Heart left ventricle (tissue), 16 donors: ENCODE data around the gene DLD. TPM values are rescaled to one million over a fixed set of nuclear protein-coding genes. Genes with fewer than 3 reads are reported as not detected.

Source experiments
- ATAC-seq, 4 donors: fragments of 200-7000 bp; cut with Tn5 transposase; one replicate each; pipeline ENCODE4 v1.9.1; 2020 to 2022; ENCODE audit warnings: moderate library complexity in 4 of 4, mild to moderate bottlenecking in 3 of 4, moderate number of reproducible peaks in 1 of 4
- DNase-seq, 5 donors: peaks; one replicate each; pipeline ENCODE4 v3.0.0-alpha.2; 2020
- H3K27ac ChIP-seq, 12 donors: fragments of 200-600 bp; sonication (generic) in 4 of 12; one replicate each; pipeline versions ENCODE4 v1.5.0 to v1.8.0; 2016 to 2022; ENCODE audit warnings: mild to moderate bottlenecking in 2 of 12
- H3K27me3 ChIP-seq, 9 donors: fragments of 200-600 bp; sonication (generic) in 2 of 9; one replicate each; pipeline versions ENCODE4 v1.5.1 to v1.8.0; 2016 to 2022; ENCODE audit warnings: mild to moderate bottlenecking in 3 of 9
- H3K36me3 ChIP-seq, 9 donors: fragments of 200-600 bp; sonication (generic) in 2 of 9; one replicate each; pipeline versions ENCODE4 v1.5.0 to v1.8.0; 2018 to 2022; ENCODE audit warnings: mild to moderate bottlenecking in 2 of 9
- H3K4me1 ChIP-seq, 12 donors: fragments of 200-600 bp; sonication (generic) in 4 of 12; one replicate each; pipeline versions ENCODE4 v1.5.0 to v1.8.0; 2016 to 2022; ENCODE audit warnings: mild to moderate bottlenecking in 3 of 12
- H3K4me3 ChIP-seq, 12 donors: fragments of 200-600 bp; sonication (generic) in 4 of 12; one replicate each; pipeline versions ENCODE4 v1.5.0 to v1.8.0; 2017 to 2022; ENCODE audit warnings: mild to moderate bottlenecking in 9 of 12, moderate library complexity in 4 of 12
- H3K9me3 ChIP-seq, 12 donors: fragments of 200-600 bp; sonication (generic) in 4 of 12; one replicate each; pipeline versions ENCODE4 v1.5.0 to v1.8.0; 2016 to 2022; ENCODE audit warnings: mild to moderate bottlenecking in 1 of 12
- POLR2A ChIP-seq, 2 donors: fragments of 450-650 bp; IDR thresholded peaks; one replicate each; pipeline ENCODE4 v1.6.1; 2017; ENCODE audit warnings: antibody characterized with exemption in 2 of 2, mild to moderate bottlenecking in 2 of 2, moderate library complexity in 2 of 2
- WGBS, 4 donors: extraction: QIAGEN DNeasy Blood & Tissue Kit in 2 of 4; methylation state at CpG; one replicate each; pipeline versions ENCODE4 v1.1.5 to v1.1.7; 2013 to 2018; 5-methylcytosine and 5-hydroxymethylcytosine counted together
- intact Hi-C, 10 donors: fragments of 100-400 bp; cut with DNase I; formaldehyde crosslinking; loops; one replicate each; pipeline versions ENCODE4 v1.11.1 to v1.14.2; 2022
- polyA plus RNA-seq, 2 donors: library from polyadenylated mRNA; stranded (reverse); fragments of 200-250 nt; gene quantifications; one replicate each; pipeline ENCODE4 v1.2.3, GENCODE V29; 2013
- total RNA-seq, 9 donors: library from RNA; depleted of rRNA in 2 of 9; stranded (reverse); fragments of >200 nt in 2 of 9; fragmentation: NEBNext Ultra II Directional in 3 of 9; extraction: Animal tissue kit (Norgen Biotek cat#: 25700) in 3 of 9; gene quantifications; one replicate each; pipeline versions ENCODE4 v1.1.0 to v1.2.4, GENCODE V29; 2016 to 2023
- TF ChIP-seq, protein P1 (sequence below), 12 donors: fragments of 200-600 bp; sonication (generic) in 4 of 12; IDR thresholded peaks; one replicate each; pipeline versions ENCODE4 v1.5.0 to v1.8.0; 2018 to 2022; ENCODE audit warnings: antibody characterized with exemption in 12 of 12, mild to moderate bottlenecking in 5 of 12
- donor health status: ischemic (EF 13 %, LVEDD 7.1; RV severe dilation, severe dysfunction).
- donor health status: healthy with polysubstance abuse.
- donor health status: DM: no; HTN: yes; CAD: no.
- donor health status: DM: no; HTN: no; CAD: no.
- donor health status: ischemic (EF 25% LVEDD 6.9; RV normal size, moderate dysfunction).
- donor health status: ischemic (EF 25% LVEDD 5.7; RV mildly dilated, moderate dysfunction).
- donor health status: healthy.
- donor health status: DM: yes; HTN: yes; CAD: no.
- donor health status: ischemic (EF 35%, LVEDD 5.7; RV mildly dilated, moderate dysfunction).
- donor health status: nonischemic (EF 11% LVEDD 7.7; RV severe dilation, severe dysfunction).
- donor health status: DM: yes; HTN: yes; CAD: no.
- donor health status: PGD.
- donor health status: ischemic (EF 29% LVEDD 5.4; RV normal size, mild dysfunction).
- donor health status: nonischemic (EF 23%, LVEDD 6.1; RV moderate dilation, normal function).

DLD gene
- total and polyA plus RNA-seq, 11 donors = 55.3 to 426 (median 276) TPM

DNA sequence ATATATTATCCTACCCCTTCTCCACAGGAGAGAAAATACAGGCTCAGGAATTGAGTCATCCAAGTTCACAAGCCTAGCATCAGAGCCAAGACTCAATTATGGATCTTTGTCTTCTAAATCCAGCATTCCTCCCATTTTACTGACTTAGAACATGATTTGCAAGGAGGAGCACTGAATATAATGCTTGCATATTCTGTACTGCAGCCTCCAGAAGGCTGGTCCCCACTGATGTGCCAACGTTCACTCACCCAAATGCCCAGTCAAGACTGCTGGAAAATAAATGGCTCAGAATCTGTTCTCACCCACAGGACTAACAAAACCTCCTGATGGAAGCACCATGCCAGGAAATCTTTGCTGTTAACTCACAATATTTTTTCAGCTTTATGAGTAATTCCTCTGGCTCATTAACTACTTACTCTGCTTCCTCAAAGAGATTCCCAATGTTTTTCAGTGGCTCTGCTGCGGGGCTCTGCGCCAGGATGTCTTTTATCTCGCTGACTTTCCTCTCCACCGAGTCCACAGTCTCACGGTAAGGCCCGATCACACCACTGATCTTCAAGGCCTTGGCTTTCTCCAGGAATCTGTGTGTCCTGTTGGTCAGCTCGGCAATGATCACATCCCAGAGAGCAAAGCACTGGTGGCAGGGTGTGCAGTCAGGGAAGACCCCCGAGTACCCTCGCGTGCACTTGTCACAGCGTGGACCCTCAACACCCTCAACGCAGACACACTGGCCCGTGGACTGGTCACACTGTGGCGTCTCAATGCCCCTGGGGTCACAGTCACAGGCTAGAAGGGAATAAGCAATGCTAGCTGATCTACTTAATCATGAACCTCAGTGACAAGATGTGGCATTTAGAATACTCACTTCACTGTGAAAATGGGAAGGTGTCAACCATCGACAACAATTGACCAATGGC, 48.8 kb downstream of the DLD start:
- DNase-seq = peak; percentile 58 to 73 (median 63)
- WGBS, 4 donors = 70 to 78% (median 76%) methylated on average over 13 to 16 of the region's 16 CpGs
- intact Hi-C loops = loop anchor here in 2 of 10 donors (10.0 kb wide), 1 partner anchor 205 kb away; no protein-coding TSS in a partner anchor

DNA sequence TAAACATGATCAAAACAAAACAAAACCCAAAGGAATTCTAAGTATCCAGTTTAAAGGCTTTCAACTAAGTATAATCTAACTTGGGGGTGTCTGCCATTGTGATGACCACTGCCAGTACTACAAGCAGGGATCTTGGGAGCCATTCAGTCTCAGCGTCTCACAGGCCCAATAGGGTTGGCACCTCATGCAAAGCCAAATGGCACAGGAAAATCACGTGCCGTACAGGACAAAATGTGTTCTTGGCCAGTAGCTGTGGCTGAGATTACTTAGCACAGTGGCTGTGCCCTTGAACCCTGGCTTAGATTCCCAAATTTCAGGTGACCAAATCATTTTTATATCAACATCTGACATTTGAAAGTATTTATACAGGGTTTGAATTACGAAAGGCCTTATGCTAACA, 50.0 kb downstream of the DLD start:
- 56 to 84% (median 62%) methylated on average over 4 of the region's 4 CpGs for WGBS, 4 donors
- Histone ChIP-seq H3K27ac (peak overlapping the region in 10 of 12 donors; percentile 6 to 85 (median 68)), H3K4me1 (peaks cover 0 to 81% (median 57%) of the 10 kb centered on the region in 12 donors)

More for the DNA sequence above, 48.8 kb downstream of the DLD start:
- ATAC-seq = peak; percentile 27 to 67 (median 58)
- peaks cover 0 to 70% (median 48%) of the 10 kb centered on the region in 12 donors for H3K4me1 ChIP-seq
- no peak overlapping the region for H3K4me3 ChIP-seq
- H3K27ac ChIP-seq = peak overlapping the region in 11 of 12 donors; percentile 31 to 85 (median 65)
- TF ChIP-seq, protein P1, sequence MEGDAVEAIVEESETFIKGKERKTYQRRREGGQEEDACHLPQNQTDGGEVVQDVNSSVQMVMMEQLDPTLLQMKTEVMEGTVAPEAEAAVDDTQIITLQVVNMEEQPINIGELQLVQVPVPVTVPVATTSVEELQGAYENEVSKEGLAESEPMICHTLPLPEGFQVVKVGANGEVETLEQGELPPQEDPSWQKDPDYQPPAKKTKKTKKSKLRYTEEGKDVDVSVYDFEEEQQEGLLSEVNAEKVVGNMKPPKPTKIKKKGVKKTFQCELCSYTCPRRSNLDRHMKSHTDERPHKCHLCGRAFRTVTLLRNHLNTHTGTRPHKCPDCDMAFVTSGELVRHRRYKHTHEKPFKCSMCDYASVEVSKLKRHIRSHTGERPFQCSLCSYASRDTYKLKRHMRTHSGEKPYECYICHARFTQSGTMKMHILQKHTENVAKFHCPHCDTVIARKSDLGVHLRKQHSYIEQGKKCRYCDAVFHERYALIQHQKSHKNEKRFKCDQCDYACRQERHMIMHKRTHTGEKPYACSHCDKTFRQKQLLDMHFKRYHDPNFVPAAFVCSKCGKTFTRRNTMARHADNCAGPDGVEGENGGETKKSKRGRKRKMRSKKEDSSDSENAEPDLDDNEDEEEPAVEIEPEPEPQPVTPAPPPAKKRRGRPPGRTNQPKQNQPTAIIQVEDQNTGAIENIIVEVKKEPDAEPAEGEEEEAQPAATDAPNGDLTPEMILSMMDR (IDR thresholded peaks at IDR 0.05) = no peak
- TF ChIP-seq POLR2A (IDR thresholded peaks at IDR 0.05) = no peak
- H3K9me3 ChIP-seq = no peaks in the 10 kb centered on the region
- H3K36me3 ChIP-seq = peaks cover 0 to 83% (median 63%) of the 10 kb centered on the region in 9 donors
- no peaks in the 10 kb centered on the region for H3K27me3 ChIP-seq

DNA sequence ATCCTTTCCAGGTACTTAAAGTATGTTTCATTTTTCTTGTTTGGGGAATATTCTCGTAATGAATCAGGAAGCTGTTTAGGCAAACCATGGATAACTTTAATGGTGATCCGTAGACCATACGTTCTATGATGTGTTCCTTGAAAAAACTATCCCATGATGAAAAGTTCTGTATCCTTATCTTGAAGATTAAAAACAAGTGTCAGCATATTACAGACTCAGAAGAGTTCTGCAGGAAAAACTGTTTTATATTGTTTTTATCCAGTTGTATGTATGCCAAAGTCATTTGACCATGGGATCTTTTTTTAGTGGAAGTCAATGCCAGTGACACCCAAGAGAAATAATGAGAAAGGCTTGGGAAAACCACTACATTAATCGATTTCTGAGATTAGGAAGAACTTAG, 52.0 kb downstream of the DLD start:
- WGBS, 4 donors = 80 to 88% (median 84%) methylated on average over 4 of the region's 4 CpGs
- Histone ChIP-seq H3K9me3 (no peaks in the 10 kb centered on the region), H3K27ac (peak overlapping the region in 3 of 12 donors; percentile 2 to 49 (median 20)), H3K4me1 (peaks cover 0 to 82% (median 58%) of the 10 kb centered on the region in 12 donors), H3K27me3 (no peaks in the 10 kb centered on the region), H3K36me3 (peaks cover 0 to 76% (median 61%) of the 10 kb centered on the region in 9 donors), H3K4me3 (no peak overlapping the region)
- DNase-seq (no peak), ATAC-seq (no peak)
- intact Hi-C loops = loop anchor here in 1 of 10 donors (10.0 kb wide), 1 partner anchor 202 kb away; no protein-coding TSS in a partner anchor
- TF ChIP-seq POLR2A (IDR thresholded peaks at IDR 0.05) = no peak
- TF ChIP-seq, protein P1 (IDR thresholded peaks at IDR 0.05) = no peak

More for the DNA sequence above, 50.0 kb downstream of the DLD start:
- Histone ChIP-seq H3K36me3 (peaks cover 0 to 83% (median 60%) of the 10 kb centered on the region in 9 donors), H3K27me3 (no peaks in the 10 kb centered on the region), H3K9me3 (no peaks in the 10 kb centered on the region), H3K4me3 (no peak overlapping the region)
- ATAC-seq (peak; percentile 26 to 65 (median 50)), DNase-seq (no peak)
- intact Hi-C loops = loop anchor here in 1 of 10 donors (10.0 kb wide), 1 partner anchor 204 kb away; no protein-coding TSS in a partner anchor
- TF ChIP-seq, protein P1 (IDR thresholded peaks at IDR 0.05) = no peak
- TF ChIP-seq POLR2A (IDR thresholded peaks at IDR 0.05) = no peak
